ENCODE results near the gene PTPRO.

Gene PTPRO

GRCh38 chr12:15545334-15545733 is 223.0 kb downstream of the PTPRO start:
- Histone ChIP-seq H3K4me1 (ENCODE audit: insufficient read depth, low read length) (no peaks in the 10 kb centered on the region), H3K27me3 (ENCODE audit: insufficient read depth, low read length) (no peaks in the 10 kb centered on the region), H3K27ac (ENCODE audit: low read length) (no peak overlapping the region), H3K9ac (ENCODE audit: low read depth, low read length) (no peak overlapping the region), H3K36me3 (ENCODE audit: insufficient read depth, low read depth, low read length) (no peaks in the 10 kb centered on the region), H3K9me3 (ENCODE audit: insufficient read depth, low read depth, low read length) (no peaks in the 10 kb centered on the region), H3K4me3 (ENCODE audit: low read length) (no peak overlapping the region)

- Histone ChIP-seq H3K27me3 (ENCODE audit: insufficient read depth, low read length) (no peaks in the 10 kb centered on the region), H3K9me3 (ENCODE audit: insufficient read depth, low read depth, low read length) (no peaks in the 10 kb centered on the region), H3K4me1 (ENCODE audit: insufficient read depth, low read length) (no peaks in the 10 kb centered on the region), H3K4me3 (ENCODE audit: low read length) (no peak overlapping the region), H3K27ac (ENCODE audit: low read length) (no peak overlapping the region), H3K9ac (ENCODE audit: low read depth, low read length) (no peak overlapping the region), H3K36me3 (ENCODE audit: insufficient read depth, low read depth, low read length) (no peaks in the 10 kb centered on the region)
These were observed 223.9 kb downstream of the PTPRO start for GRCh38 chr12:15546102-15546701.

DNA sequence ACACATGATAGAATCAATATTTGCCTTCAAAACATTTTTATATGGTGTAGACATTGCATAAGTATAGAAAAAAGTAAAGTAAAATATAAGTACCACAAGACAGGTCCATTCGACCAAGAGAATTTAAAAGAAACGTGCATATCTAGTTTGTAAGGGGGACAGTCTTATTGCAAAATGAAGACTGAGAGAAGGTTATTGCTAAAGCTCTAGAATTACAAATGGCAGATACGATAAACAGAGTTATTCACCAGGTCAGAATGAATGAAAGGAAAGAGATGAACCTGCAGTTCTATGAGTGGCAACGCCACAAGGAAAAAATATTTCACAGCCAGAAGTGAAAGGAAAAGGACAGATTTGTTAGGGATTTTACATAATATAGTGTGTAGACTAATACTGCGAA is 224.8 kb downstream of the PTPRO start:
- no peaks in the 10 kb centered on the region for H3K4me1 ChIP-seq (ENCODE audit: insufficient read depth, low read length)
- H3K9me3 ChIP-seq (ENCODE audit: insufficient read depth, low read depth, low read length) = no peaks in the 10 kb centered on the region
- H3K27me3 ChIP-seq (ENCODE audit: insufficient read depth, low read length) = no peaks in the 10 kb centered on the region
- no peaks in the 10 kb centered on the region for H3K36me3 ChIP-seq (ENCODE audit: insufficient read depth, low read depth, low read length)
- H3K4me3 ChIP-seq (ENCODE audit: low read length) = no peak overlapping the region
- H3K9ac ChIP-seq (ENCODE audit: low read depth, low read length) = no peak overlapping the region
- H3K27ac ChIP-seq (ENCODE audit: low read length) = no peak overlapping the region

- H3K27me3 ChIP-seq (ENCODE audit: insufficient read depth, low read length) = no peaks in the 10 kb centered on the region
- H3K27ac ChIP-seq (ENCODE audit: low read length) = no peak overlapping the region
- H3K4me3 ChIP-seq (ENCODE audit: low read length) = no peak overlapping the region
- H3K9ac ChIP-seq (ENCODE audit: low read depth, low read length) = no peak overlapping the region
- H3K9me3 ChIP-seq (ENCODE audit: insufficient read depth, low read depth, low read length) = no peaks in the 10 kb centered on the region
- no peaks in the 10 kb centered on the region for H3K36me3 ChIP-seq (ENCODE audit: insufficient read depth, low read depth, low read length)
- H3K4me1 ChIP-seq (ENCODE audit: insufficient read depth, low read length) = no peaks in the 10 kb centered on the region
These were observed 225.4 kb downstream of the PTPRO start for GRCh38 chr12:15547691-15548090.

- H3K27ac ChIP-seq (ENCODE audit: low read length) = no peak overlapping the region
- no peak overlapping the region for H3K9ac ChIP-seq (ENCODE audit: low read depth, low read length)
- H3K9me3 ChIP-seq (ENCODE audit: insufficient read depth, low read depth, low read length) = no peaks in the 10 kb centered on the region
- H3K36me3 ChIP-seq (ENCODE audit: insufficient read depth, low read depth, low read length) = no peaks in the 10 kb centered on the region
- no peaks in the 10 kb centered on the region for H3K4me1 ChIP-seq (ENCODE audit: insufficient read depth, low read length)
- H3K27me3 ChIP-seq (ENCODE audit: insufficient read depth, low read length) = no peaks in the 10 kb centered on the region
- H3K4me3 ChIP-seq (ENCODE audit: low read length) = no peak overlapping the region
These were observed 228.5 kb downstream of the PTPRO start for GRCh38 chr12:15550793-15551192.

- H3K4me3 ChIP-seq (ENCODE audit: low read length) = no peak overlapping the region
- no peaks in the 10 kb centered on the region for H3K27me3 ChIP-seq (ENCODE audit: insufficient read depth, low read length)
- no peaks in the 10 kb centered on the region for H3K4me1 ChIP-seq (ENCODE audit: insufficient read depth, low read length)
- no peaks in the 10 kb centered on the region for H3K9me3 ChIP-seq (ENCODE audit: insufficient read depth, low read depth, low read length)
- no peaks in the 10 kb centered on the region for H3K36me3 ChIP-seq (ENCODE audit: insufficient read depth, low read depth, low read length)
- no peak overlapping the region for H3K27ac ChIP-seq (ENCODE audit: low read length)
- H3K9ac ChIP-seq (ENCODE audit: low read depth, low read length) = no peak overlapping the region
These were observed 233.1 kb downstream of the PTPRO start for GRCh38 chr12:15555446-15555845.

- Histone ChIP-seq H3K4me3 (ENCODE audit: low read length) (no peak overlapping the region), H3K4me1 (ENCODE audit: insufficient read depth, low read length) (no peaks in the 10 kb centered on the region), H3K27me3 (ENCODE audit: insufficient read depth, low read length) (no peaks in the 10 kb centered on the region), H3K9ac (ENCODE audit: low read depth, low read length) (no peak overlapping the region), H3K9me3 (ENCODE audit: insufficient read depth, low read depth, low read length) (no peaks in the 10 kb centered on the region), H3K36me3 (ENCODE audit: insufficient read depth, low read depth, low read length) (no peaks in the 10 kb centered on the region), H3K27ac (ENCODE audit: low read length) (no peak overlapping the region)
These were observed 234.2 kb downstream of the PTPRO start for GRCh38 chr12:15556411-15557102.

- Histone ChIP-seq H3K4me1 (ENCODE audit: insufficient read depth, low read length) (0 out of 2 replicates have a peak, but pooled peaks cover under 1% of the 10 kb centered on the region), H3K9me3 (ENCODE audit: insufficient read depth, low read depth, low read length) (no peaks in the 10 kb centered on the region), H3K36me3 (ENCODE audit: insufficient read depth, low read depth, low read length) (no peaks in the 10 kb centered on the region), H3K4me3 (ENCODE audit: low read length) (no peak overlapping the region), H3K27ac (ENCODE audit: low read length) (no peak overlapping the region), H3K27me3 (ENCODE audit: insufficient read depth, low read length) (no peaks in the 10 kb centered on the region), H3K9ac (ENCODE audit: low read depth, low read length) (no peak overlapping the region)
These were observed 236.7 kb downstream of the PTPRO start for GRCh38 chr12:15558915-15559528.

- H3K9me3 ChIP-seq (ENCODE audit: insufficient read depth, low read depth, low read length) = no peaks in the 10 kb centered on the region
- H3K27me3 ChIP-seq (ENCODE audit: insufficient read depth, low read length) = no peaks in the 10 kb centered on the region
- H3K9ac ChIP-seq (ENCODE audit: low read depth, low read length) = no peak overlapping the region
- no peaks in the 10 kb centered on the region for H3K36me3 ChIP-seq (ENCODE audit: insufficient read depth, low read depth, low read length)
- H3K4me1 ChIP-seq (ENCODE audit: insufficient read depth, low read length) = peaks cover 9% of the 10 kb centered on the region; the same call in 1 of the 2 replicates
- no peak overlapping the region for H3K27ac ChIP-seq (ENCODE audit: low read length)
- no peak overlapping the region for H3K4me3 ChIP-seq (ENCODE audit: low read length)
These were observed 239.1 kb downstream of the PTPRO start for GRCh38 chr12:15561396-15561795.

- Histone ChIP-seq H3K27ac (ENCODE audit: low read length) (no peak overlapping the region), H3K9ac (ENCODE audit: low read depth, low read length) (no peak overlapping the region), H3K4me1 (ENCODE audit: insufficient read depth, low read length) (peaks cover 9% of the 10 kb centered on the region; the same call in 1 of the 2 replicates), H3K36me3 (ENCODE audit: insufficient read depth, low read depth, low read length) (no peaks in the 10 kb centered on the region), H3K9me3 (ENCODE audit: insufficient read depth, low read depth, low read length) (no peaks in the 10 kb centered on the region), H3K27me3 (ENCODE audit: insufficient read depth, low read length) (no peaks in the 10 kb centered on the region), H3K4me3 (ENCODE audit: low read length) (no peak overlapping the region)
These were observed 240.0 kb downstream of the PTPRO start for GRCh38 chr12:15562263-15562662.

- H3K27me3 ChIP-seq (ENCODE audit: insufficient read depth, low read length) = no peaks in the 10 kb centered on the region
- H3K9me3 ChIP-seq (ENCODE audit: insufficient read depth, low read depth, low read length) = no peaks in the 10 kb centered on the region
- no peak overlapping the region for H3K4me3 ChIP-seq (ENCODE audit: low read length)
- H3K9ac ChIP-seq (ENCODE audit: low read depth, low read length) = no peak overlapping the region
- H3K36me3 ChIP-seq (ENCODE audit: insufficient read depth, low read depth, low read length) = no peaks in the 10 kb centered on the region
- H3K4me1 ChIP-seq (ENCODE audit: insufficient read depth, low read length) = peaks cover 9% of the 10 kb centered on the region; the same call in 1 of the 2 replicates
- H3K27ac ChIP-seq (ENCODE audit: low read length) = no peak overlapping the region
These were observed 241.4 kb downstream of the PTPRO start for GRCh38 chr12:15563663-15564062.

DNA sequence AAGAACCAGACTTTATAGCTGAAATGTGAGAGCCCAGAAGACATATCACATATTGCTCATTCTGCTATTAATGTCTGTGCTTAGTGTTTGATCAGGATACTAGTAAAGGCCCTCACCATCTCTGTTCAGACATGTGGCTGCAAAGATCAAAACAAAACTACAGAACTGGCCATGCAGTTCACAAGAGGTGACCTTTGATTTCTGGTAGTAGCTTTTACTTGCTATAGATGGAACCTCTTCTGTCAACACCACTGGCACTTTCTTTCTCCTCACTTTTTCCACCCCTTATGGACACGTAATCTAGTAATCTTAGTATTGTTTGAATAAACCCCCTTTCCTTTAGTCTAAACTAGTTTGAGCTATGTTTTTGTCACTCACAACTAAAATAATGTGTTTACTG is 252.0 kb downstream of the PTPRO start:
- H3K27ac ChIP-seq (ENCODE audit: low read length) = no peak overlapping the region
- no peaks in the 10 kb centered on the region for H3K4me1 ChIP-seq (ENCODE audit: insufficient read depth, low read length)
- no peak overlapping the region for H3K4me3 ChIP-seq (ENCODE audit: low read length)
- H3K9ac ChIP-seq (ENCODE audit: low read depth, low read length) = no peak overlapping the region
- no peaks in the 10 kb centered on the region for H3K9me3 ChIP-seq (ENCODE audit: insufficient read depth, low read depth, low read length)
- no peaks in the 10 kb centered on the region for H3K27me3 ChIP-seq (ENCODE audit: insufficient read depth, low read length)
- no peaks in the 10 kb centered on the region for H3K36me3 ChIP-seq (ENCODE audit: insufficient read depth, low read depth, low read length)

Data from iPS-20b (cell line).